ENCODE results near the gene YKT6. TPM values are rescaled to one million over a fixed set of nuclear protein-coding genes. Genes with fewer than 3 reads are reported as not detected.
A peak's percentile ranks its signal among the peaks of the same experiment; 100 is the strongest.

The YKT6 gene
- total RNA-seq, 1 donor from 2014 or later = 58.7 TPM

DNA sequence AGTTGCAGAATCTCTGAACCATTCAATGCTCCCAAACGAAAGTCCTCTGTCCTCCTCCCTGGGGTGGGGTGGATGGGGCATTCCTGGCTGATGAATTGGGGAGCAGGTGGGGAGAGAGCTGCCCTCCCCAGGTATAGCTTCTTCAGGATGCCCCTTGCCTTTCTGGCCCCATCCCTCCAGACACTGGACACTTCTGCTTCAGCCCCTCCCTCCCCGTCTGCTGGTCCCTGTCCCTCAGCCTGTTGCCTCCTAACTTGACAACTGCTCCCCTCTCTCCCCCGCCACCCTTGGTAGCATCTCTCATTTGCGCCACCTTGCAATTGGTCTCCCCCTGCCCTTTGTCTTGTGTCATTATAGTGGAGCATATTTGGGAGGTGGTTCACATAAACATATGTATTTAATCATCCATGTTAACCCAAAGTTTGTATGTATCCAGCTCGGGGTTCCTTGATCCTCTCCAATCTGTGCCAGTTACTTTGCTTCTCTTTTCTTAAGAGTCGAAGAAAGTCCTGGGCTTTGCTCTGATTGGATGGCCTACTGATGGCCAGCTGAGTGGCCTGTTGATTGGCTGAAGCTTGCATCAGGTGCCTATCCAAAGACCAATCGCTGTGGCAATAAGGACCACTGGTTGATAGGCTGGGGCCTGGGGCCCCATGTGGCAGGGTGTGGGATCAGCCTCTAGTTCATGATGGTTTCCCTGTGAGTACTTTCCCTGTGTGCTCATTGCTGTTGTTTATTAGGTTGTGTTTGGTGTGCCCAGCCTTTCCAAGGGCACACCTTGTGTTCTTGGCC is 7.6 kb upstream of the YKT6 start:
- DNase-seq (no peak), ATAC-seq (no peak)
- Histone ChIP-seq H3K36me3 (no peaks in the 10 kb centered on the region), H3K4me1 (no peaks in the 10 kb centered on the region), H3K9me3 (no peaks in the 10 kb centered on the region), H3K4me3 (no peak overlapping the region), H3K27me3 (ENCODE audit: low read depth) (peaks cover 8% of the 10 kb centered on the region), H3K27ac (no peak overlapping the region)
- TF ChIP-seq, protein P1, sequence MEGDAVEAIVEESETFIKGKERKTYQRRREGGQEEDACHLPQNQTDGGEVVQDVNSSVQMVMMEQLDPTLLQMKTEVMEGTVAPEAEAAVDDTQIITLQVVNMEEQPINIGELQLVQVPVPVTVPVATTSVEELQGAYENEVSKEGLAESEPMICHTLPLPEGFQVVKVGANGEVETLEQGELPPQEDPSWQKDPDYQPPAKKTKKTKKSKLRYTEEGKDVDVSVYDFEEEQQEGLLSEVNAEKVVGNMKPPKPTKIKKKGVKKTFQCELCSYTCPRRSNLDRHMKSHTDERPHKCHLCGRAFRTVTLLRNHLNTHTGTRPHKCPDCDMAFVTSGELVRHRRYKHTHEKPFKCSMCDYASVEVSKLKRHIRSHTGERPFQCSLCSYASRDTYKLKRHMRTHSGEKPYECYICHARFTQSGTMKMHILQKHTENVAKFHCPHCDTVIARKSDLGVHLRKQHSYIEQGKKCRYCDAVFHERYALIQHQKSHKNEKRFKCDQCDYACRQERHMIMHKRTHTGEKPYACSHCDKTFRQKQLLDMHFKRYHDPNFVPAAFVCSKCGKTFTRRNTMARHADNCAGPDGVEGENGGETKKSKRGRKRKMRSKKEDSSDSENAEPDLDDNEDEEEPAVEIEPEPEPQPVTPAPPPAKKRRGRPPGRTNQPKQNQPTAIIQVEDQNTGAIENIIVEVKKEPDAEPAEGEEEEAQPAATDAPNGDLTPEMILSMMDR (IDR thresholded peaks at IDR 0.05) = no peak
- intact Hi-C loops (cut with DNase I) = no loop called here

DNA sequence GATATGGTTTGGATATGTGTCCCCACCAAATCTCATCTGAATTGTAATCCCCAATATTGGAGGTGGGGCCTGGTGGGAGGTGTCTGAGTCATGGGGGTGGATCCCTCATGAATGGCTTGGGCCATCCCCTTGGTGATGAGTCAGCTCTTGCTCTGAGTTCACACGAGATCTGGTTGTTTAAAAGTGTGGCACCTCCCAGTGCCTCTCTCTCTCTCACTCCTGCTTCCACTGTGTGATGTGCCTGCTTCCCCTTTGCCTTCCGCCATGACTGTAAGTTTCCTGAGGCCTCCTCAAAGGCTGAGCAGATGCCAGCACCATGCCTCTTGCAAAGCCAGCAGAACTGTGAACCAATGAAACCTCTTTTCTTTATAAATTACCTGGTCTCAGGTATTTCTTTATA is 6.7 kb upstream of the YKT6 start:
- Histone ChIP-seq H3K27me3 (ENCODE audit: low read depth) (peaks cover 8% of the 10 kb centered on the region), H3K9me3 (no peaks in the 10 kb centered on the region), H3K27ac (no peak overlapping the region), H3K4me3 (no peak overlapping the region), H3K4me1 (no peaks in the 10 kb centered on the region), H3K36me3 (no peaks in the 10 kb centered on the region)
- TF ChIP-seq, protein P1 (IDR thresholded peaks at IDR 0.05) = no peak
- no peak for DNase-seq
- no peak for ATAC-seq
- intact Hi-C loops (cut with DNase I) = no loop called here

DNA sequence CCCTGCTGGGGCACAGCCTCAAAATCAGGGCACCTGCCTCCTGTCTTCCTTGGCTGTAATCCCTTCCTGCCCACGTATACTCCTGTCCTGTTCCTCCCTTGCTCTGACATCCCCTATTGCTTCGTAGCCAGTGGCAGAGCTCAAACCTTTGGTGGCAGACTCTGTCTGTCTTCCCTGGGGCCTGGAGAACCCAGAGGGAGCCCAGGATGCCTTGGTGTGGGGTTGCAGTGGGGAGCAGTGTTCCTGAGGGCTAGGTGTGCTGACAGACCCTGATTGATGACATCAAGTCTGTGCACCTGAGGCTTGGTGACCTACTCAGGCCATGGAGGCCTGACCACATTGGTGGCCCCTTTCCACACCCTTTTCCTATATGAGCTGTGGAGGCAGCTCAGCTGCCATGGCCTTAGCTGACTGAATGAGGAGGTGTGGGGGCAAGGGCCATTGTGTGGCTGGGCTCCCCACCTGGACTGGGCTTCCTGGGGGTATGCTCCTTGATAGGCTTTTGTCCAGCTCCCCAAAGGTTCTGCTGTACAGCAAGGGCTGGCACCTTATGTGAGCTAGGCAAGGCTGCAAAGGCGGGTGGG is 6.1 kb upstream of the YKT6 start:
- intact Hi-C loops (cut with DNase I) = no loop called here
- H3K4me3 ChIP-seq = no peak overlapping the region
- peaks cover 8% of the 10 kb centered on the region for H3K27me3 ChIP-seq (ENCODE audit: low read depth)
- no peaks in the 10 kb centered on the region for H3K9me3 ChIP-seq
- no peaks in the 10 kb centered on the region for H3K4me1 ChIP-seq
- DNase-seq (no peak), ATAC-seq (no peak)
- TF ChIP-seq, protein P1 (IDR thresholded peaks at IDR 0.05) = no peak
- H3K27ac ChIP-seq = no peak overlapping the region
- no peaks in the 10 kb centered on the region for H3K36me3 ChIP-seq

DNA sequence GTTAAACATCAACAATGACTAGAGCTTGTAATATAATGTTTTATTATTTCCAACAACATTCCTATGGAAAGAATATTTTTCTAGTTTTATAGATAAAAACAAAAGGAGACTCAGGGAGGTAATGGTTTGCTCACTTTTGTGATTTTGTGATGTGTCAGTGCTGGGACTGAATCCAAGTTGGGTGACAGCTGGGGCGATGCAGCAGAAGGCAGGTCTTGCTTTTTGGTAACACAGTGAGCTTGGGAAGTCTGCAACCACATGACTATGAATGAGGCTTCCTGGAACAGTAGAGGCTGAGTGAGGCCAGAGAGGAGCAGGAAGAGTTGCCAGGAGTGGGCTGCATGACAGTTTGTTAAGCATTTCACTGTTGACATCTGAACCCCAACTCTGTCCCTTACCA is 4.9 kb upstream of the YKT6 start:
- Histone ChIP-seq H3K27me3 (ENCODE audit: low read depth) (peaks cover 8% of the 10 kb centered on the region), H3K4me1 (no peaks in the 10 kb centered on the region), H3K9me3 (no peaks in the 10 kb centered on the region), H3K36me3 (no peaks in the 10 kb centered on the region), H3K4me3 (no peak overlapping the region), H3K27ac (no peak overlapping the region)
- intact Hi-C loops (cut with DNase I) = no loop called here
- DNase-seq (no peak), ATAC-seq (no peak)
- TF ChIP-seq, protein P1 (IDR thresholded peaks at IDR 0.05) = no peak

DNA sequence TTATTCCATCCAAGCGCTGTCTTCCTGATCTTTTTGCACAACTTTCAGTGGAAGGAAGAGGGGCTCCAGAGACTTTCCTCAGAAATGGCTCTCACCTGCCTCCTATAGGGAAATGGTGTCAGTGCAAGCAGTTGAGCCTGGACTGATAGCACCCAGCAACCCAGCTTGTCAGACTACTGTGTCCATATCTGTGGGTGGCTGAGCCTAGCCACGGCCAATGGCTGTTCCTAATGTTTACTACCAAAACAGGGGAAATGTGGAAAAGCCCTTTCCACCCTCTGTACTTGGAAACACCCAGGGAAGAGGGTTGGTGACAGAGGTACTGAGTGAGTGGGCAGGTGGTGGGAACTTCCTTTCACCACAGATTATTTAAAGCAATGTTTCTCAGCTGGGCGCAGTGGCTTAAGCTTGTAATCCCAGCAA is 4.3 kb upstream of the YKT6 start:
- Histone ChIP-seq H3K9me3 (no peaks in the 10 kb centered on the region), H3K27me3 (ENCODE audit: low read depth) (peaks cover 8% of the 10 kb centered on the region), H3K27ac (no peak overlapping the region), H3K4me1 (no peaks in the 10 kb centered on the region), H3K36me3 (no peaks in the 10 kb centered on the region), H3K4me3 (no peak overlapping the region)
- ATAC-seq (peak; percentile 26 to 43), DNase-seq (no peak)
- TF ChIP-seq, protein P1 (IDR thresholded peaks at IDR 0.05) = peak; percentile 56
- intact Hi-C loops (cut with DNase I) = no loop called here

Measured in lower lobe of right lung (tissue), 2 donors.